IPS DF 4.7 (cell line): ENCODE measurements around the gene RNF111.
"Not testable (repeated sequence)": the region's sequence is repeated elsewhere in the genome, so short reads cannot be mapped to it uniquely, and the experiment has no call there.

Source experiments
- DNase-seq: peaks from one replicate; pipeline ENCODE4 v3.0.0-alpha.2; 2013; ENCODE audit warnings: low spot score; ENCODE audit errors: extremely low read depth

Gene RNF111

DNA sequence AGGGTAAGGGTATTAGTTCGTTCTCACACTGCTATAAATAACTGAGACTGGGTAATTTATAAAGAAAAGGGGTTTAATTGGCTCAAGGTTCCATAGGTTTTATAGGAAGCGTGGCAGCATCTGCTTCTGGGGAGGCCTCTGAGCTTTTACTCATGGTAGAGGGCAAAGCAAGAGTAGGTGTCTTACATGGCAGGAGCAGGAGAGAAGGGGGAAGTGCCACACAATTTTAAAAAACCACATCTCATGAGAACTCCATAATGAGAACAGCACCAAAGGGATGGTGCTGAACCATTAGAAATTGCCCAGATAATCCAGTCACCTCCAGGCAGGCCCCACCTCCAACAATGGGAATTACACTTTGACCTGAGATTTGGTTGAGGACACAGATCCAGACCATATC, 12.2 kb downstream of the RNF111 start:
- no peak for DNase-seq

DNA sequence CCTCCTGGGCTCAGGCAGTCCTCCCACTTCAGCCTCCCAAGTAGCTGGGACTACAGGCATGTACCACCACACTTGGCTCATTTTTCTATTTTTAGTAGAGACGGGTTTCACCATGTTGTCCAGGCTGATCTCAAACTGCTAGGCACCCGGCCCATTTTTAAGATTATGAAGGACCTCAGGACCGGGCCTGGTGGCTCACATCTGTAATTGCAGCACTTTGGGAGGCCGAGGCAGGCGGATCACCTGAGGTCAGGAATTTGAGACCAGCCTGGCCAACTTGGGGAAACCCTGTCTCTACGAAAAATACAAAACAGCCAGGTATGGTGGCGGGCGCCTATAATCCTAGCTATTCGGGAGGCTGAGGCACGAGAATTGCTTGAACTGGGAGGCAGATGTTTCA, 12.8 kb downstream of the RNF111 start:
- not testable (repeated sequence) for DNase-seq

DNA sequence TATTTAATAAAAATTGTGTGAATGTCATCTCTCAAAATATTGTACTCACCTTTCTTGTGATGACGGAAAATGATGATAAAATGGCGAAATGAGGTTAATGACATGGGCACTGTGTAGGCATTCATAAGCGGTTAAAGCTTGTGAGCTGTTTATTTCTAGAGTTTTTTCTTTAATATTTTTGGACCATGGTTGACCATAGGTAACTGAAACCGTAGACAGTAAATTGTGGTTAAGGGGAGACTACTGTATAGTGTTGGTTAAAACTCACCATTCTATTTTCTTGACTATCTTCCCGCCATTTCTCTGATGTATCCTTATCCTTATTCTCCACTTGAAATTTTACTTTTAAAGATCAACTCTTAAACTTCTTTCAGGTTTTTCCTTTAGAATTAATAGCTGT, 14.5 kb downstream of the RNF111 start:
- no peak for DNase-seq

DNA sequence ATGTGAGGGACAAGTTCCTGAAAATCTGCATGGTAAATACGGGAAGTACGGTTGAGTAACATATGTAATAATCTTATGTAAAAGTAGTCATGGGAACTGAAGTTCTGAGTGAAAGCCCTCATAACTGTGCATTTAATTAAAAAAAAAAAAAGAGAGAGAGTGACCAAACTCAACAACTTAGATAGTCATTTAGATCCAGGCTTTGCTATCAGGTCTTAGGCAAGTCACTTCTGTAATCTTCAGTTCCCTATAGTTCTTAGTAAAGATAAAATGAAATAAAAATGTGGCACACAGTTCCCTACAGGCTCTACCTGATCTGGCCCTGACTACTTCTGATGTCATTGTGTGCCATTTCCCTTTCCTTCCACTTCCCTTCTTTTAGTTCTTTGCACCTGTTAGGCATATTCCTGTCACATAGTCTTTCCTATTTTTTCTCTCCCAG, 15.0 kb downstream of the RNF111 start:
- DNase-seq, result no peak

DNA sequence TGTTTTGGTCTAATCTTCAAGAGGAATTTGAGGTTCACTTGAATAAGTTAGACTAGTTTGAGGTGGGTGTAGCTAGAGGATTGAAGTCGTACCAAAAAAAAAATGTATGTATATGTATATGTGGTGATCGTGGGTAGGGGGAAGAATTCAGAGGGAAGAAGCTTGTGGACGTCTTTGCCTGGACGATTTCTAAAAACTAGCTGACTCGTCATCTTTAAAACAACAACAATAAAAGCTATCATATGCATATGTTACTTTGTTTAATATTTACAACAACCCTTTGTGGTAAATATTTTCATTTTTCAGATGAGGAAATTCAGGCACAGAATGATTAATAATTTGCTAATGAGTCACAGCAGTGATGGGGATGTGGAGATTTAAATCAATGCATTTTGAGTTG, 18.1 kb downstream of the RNF111 start:
- DNase-seq, result no peak

DNA sequence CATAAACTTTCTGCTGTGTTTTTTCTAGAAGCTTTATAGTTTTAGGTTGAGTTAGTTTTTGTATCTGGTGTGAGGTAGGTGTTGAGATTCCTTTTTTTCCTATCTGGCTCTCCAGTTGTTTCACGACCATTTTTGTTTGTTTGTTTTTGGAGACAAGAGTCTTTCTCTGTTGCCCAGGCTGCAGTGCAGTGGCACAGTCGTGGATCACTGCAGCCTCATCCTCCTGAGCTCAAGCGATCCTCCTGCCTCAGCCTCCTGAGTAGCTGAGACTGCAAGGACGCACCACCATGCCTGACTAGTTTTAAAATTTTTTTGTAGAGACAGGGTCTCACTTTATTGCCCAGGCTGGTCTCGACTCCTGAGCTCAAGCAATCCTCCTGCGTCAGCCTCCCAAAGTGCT, 20.6 kb downstream of the RNF111 start:
- no peak for DNase-seq

DNA sequence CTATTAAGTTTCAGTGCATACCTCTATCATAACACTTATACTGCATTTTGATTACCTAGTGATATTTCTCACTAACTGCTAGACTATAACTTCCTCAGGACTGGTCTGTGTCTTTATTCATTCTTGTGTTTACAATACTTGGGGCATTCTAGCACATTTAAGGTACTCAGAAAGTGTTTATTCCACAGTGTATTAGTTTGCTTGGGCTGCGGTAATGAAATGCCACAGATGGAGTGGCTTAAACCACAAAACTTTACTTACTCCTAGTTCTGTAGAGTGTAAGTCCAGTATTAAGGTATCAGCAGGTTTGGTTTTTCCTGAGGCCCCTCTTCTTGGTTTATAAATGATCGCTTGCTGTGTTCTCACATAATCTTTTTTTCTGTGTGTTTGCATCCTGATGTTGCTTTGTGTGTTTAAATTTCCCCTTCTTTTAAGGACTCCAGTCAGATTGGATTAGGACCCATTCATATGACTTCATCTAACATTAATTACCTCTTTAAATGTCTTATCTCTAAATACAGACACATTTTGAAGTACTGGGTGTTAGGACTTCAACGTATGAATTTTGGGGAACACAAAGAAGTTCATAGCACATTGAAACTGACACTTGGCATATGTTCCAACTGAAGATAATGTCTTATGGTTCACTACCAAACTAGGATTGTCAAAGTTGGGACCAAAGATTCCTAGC, 23.9 kb downstream of the RNF111 start:
- no peak for DNase-seq

DNA sequence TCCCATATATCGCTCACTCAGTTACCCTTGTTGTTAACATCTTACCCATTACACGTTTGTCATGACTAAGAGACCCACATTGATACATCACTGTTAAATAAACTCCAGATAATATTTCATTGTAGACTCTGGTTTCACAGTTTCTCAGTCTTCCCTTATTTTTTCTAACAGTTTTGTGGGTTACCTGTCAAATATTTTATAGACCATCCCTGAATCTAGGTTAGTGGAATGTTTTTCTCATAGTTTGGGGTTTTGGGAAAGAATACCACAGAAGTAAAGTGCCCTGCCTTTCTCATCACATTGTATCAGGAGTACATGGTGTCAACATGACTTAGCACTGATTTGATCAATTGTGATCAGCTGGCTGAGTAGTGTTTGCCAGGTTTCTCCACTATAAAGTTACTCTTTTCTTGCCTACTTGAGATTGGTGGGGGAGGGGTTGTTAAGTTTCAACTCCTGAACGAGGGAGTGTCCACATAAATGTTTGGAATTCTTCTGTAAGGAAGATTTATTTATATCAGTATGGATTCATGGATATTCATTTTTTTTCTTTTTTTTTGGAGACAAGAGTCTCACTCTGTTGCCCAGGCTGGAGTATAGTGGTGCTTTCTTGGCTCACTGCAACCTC, 25.9 kb downstream of the RNF111 start:
- no peak for DNase-seq

DNA sequence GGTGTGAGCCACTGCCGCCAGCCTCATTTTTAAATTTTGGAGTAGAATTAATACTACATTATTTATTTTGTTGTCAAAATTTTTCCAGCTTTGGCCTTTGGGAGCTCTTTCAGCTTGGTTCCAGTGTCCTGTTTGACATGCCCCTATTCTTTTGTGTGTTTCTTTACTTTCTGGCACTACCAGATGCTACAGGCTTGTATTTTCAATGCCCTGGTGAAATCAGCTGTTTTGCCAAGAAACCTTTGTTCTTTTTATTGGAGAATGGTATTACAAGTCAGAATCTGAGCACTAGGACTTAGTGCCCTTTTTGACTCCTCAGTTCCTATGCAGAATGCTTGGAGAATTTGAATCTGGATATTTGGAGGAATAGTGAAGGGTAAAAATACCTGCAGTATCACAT, 26.6 kb downstream of the RNF111 start:
- DNase-seq, result no peak

DNA sequence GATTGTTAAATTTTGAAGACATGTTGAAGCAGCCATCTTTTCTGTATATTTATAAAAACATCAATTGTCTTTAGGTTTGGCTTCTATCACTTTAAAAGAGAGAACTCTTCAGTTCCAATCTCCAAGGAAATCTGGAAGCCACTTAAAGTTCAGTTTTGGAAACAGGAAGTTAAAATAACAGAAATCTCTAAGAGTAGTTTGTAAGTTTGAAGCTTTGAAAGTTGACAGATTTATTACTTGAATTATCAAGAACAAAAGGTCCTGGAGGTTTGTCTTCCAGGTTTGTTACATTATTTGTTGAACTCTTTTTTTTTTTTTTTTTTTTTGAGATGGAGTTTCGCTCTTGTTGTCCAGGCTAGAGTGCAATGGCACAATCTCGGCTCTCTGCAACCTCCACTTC, 30.0 kb downstream of the RNF111 start:
- DNase-seq, result no peak

DNA sequence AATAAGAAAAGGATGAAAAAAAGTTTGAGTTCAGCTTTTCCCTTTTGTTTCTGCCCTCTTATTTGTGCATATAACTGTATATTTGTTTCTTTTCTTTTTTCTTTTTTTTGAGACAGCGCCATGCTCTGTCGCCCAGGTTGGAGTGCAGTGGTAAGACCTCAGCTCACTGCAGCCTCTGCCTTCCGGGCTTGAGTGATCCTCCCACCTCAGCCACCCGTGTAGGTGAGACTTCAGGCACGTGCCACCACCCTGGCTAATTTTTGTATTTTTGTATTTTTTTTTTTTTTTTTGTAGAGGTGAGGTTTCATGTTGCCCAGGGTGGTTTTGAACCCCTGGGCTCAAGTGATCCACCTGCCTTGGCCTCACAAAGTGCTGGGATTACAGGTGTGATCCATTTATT, 31.4 kb downstream of the RNF111 start:
- DNase-seq, result no peak

DNA sequence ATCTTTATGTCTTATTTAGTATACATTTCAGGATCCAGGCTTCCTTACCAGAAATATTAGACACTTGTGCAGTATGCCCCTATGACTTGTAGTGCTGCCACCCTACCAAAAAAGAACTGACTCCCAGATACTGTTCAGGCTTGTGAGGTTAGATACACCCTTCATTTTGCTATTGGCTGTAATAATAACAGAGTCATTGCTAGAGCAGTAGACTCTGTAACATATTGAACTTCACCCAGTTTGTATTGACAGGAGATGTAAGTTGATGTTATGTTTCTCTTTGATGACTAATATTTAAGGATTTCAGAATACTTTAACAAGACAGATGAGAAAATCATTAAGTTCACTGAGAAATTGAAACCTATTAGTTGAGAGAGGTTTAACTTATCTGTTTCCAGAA, 32.9 kb downstream of the RNF111 start:
- no peak for DNase-seq

DNA sequence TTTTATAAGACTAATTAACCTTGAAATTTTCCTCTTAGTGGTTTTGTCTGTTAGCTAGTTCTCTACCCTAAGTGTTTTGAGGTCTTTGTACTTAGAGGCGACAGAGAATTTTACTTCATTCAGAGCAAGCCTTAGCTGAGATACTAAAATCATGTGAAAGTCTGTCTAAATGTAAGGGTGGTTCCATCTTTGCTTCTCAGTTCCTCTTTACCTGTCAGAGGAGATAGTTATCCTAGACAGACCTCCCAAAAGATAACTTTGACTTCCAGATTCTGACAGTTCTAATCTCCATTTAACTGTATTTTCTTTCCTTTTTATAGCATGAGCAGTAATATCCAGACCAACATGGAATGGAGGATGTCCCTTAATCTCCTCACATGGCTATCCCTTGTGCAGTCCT, 34.7 kb downstream of the RNF111 start:
- DNase-seq, result no peak

DNA sequence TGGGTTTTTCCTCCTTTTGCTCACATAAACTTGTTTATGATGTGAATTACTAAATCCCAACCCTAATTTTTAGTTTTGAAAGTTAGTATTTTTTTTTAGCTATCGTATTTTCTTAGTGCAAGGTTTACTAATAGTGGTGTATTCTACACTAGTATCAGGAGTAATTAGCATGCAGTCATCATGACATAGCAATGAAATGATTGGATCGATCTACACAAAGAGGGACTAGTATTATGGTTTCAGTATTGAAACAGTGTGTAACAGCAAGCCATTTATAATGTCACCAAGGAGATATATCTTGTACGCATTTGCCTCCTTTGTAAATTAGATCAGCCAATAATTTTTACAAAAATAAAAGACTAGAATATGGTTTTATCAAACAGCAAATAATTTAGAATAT, 38.7 kb downstream of the RNF111 start:
- no peak for DNase-seq

DNA sequence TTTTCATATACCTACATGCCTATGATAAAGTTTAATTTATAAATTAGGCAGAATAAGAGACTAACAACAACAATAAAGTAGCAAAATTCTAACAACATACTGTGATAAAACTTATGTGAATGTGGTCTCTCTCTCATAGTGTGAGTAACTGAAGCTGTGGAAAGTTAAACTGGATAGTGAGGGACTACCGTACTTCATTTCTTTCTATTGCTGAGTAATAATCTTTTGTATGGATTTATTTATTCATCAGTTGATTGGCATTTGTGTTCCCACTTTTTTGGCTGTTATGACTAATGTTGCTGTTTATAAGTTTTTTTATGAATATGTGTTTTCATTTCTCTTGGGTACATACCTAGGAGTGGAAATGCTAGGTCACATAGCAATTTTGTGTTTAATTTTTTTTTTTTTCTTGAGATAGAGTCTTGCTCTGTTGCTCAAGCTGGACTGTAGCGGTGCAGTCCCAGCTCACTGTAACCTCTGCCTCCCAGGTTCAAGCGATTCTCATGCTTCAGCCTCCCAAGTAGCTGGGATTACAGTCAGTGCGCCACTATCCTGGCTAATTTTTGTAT, 41.0 kb downstream of the RNF111 start:
- DNase-seq, result no peak

DNA sequence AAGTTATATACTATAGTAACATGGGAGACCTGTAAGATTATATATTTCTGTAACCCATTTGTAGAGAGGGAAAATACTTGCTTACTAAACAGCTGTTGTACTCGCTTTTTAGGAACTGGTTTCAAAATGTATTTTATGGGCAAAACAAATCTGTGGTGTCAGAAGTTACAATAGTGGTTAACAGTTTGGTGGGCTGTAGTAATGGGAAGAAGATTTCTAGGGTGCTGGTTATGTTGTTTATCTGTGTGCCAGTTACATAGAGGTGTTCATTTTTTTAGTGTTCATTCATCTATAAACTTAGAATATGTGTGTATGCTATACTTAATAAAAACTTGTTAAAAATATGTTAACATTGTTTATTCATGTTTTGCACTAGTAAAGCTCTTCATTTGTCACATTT, 42.1 kb downstream of the RNF111 start:
- no peak for DNase-seq

DNA sequence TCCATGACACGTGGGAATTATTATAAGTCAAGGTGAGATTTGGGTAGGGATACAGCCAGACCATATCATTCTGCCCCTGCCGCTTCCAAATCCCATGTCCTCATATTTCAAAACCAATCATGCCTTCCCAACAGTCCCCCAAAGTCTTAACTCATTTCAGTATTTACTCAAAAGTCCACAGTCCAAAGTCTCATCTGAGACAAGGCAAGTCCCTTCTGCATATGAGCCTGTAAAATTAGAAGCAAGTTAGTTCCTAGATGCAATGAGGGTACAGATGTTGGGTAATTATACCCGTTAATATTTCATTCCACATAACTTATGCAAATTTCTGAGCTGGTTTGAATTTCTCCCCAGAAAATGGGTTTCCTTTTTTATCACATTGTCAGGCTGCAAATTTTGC, 47.7 kb downstream of the RNF111 start:
- no peak for DNase-seq

DNA sequence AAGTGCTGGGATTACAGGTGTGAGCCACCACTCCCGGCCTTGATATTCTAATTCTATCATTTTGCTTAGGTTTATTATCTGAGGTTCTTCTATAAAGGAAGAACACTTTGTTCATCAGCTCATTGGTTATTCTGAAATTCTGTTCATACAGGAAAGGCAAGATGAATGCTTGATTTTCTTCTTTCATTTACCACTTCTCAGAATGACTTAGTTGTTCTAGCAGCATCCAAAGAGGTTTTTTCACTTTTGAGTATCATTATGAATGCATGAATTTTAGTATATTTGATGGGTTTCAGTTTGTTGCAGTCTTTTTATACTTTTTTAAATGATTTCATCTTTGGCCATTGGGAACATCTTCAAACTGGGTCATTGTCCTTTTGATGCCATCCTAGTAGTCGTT, 51.8 kb downstream of the RNF111 start:
- no peak for DNase-seq

DNA sequence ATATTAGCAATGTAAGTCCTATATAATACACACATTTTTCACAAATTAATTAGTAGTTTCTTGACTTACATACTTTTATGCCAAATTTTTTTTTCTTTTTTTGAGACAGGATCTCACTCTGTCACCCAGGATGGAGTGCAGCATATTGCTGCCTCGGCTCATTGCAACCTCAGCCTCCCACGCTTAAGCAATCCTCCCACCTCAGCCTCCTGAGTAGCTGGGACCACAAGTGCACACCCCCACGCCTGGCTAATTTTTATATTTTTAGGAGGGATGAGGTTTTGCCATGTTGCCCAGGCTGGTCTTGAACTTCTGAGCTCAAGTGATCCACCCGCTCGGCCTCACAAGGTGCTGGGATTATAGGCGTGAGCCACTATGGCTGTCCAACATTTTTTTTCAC, 54.6 kb downstream of the RNF111 start:
- DNase-seq, result no peak

DNA sequence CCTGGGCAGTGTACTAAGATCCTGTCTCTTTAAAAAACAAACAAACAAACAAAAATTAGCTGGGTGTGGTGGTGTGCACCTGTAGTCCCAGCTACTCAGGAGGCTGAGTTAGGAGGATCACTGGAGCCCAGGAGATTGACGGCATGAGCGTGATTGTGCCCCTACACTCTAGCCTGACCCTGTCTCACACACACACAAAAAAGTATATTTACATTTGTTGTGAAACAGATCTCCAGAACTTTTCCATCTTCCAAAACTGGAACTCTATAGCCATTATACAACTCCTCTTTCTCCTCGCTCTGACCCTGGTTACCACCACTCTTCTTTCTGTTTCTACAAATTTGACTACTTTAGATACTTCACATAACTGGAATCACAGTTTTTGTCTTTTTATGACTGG, 61.4 kb downstream of the RNF111 start:
- DNase-seq, result no peak

DNA sequence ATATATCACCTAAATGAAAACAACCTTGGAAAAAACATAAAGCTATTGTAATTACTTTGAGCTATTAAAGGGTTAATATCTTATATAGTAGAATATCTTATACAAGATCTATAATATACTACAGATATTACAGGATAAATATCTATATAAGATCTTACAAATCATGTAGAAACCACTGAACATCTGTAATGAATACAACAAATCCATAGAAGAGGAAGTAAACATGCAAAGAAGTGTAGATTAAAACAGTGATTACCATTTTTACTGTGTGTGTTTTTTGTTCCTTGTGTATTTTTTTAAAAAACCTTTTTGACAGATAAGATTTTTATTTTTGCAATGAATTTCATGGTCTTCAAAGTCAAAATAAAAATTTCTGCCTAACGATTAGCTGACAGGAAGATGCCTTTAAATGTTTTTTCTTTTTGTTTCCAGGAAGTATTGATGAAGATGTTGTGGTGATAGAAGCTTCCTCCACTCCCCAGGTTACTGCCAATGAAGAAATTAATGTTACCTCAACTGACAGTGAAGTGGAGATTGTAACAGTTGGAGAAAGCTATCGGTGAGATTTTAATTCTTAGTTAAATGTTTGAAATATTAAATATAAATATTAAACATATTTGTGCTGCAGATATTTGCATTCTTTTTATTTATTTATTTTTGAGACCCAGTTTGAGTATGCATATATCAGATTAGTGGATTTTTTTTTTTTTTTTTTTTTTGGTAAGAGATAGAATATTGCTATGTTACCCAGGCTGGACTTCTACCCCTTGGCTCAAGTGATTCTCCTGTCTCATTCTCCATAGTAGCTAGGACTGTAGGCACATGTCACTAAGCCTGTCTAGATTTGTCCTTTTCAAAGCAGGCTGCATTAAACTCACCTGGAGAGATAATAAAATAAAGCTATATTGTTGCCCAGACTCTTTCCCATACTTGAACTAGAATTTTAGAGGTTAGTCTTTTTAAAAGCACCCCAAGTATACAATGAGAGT, 64.7 kb downstream of the RNF111 start:
- DNase-seq, result no peak

DNA sequence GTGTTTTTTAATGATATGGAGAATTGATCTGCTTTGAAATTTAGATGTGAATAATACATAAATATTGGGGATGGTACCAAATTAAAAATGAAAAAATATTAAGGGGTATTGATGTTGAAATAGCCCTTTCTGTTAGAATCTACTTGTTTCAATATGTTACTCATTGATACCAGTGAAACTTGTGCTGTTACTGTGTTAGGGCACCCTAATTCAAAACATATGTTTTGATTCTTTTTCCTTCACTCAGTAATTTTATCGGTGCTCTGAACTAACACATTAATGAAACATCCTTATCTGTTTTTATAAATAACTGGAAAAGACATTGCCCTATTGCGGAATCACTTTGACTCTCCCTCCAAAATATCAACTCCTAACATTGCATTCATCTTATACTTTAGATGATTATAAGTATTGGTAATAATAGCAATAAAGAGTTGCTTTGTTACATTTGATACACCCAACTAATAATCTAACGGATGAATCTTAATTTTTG, 65.5 kb downstream of the RNF111 start:
- DNase-seq, result no peak
